HEK293 (cell line): ENCODE data around the gene EFCAB10.

Experiments
- CTCF ChIA-PET: fragments of 350-600 bp; formaldehyde crosslinking; extraction: SDS; loops from one replicate; lab custom pipeline; 2021; ENCODE audit warnings: antibody characterized with exemption; lab: Yijun Ruan, JAX
- POLR2A ChIA-PET: fragments of 300-600 bp; formaldehyde crosslinking; extraction: SDS; loops from one replicate; lab custom pipeline; 2020; ENCODE audit warnings: antibody characterized with exemption, inconsistent platforms; lab: Yijun Ruan, JAX
- H3K27ac ChIP-seq: fragments of 200-500 bp; sonication (Bioruptor generic); 2 replicates; pipeline ENCODE4 v1.5.1; 2014; ENCODE audit warnings: low read depth, low read length, control low read depth, inconsistent platforms; ENCODE audit errors: extremely low read depth
- H3K36me3 ChIP-seq, 2 experiments: fragments of 200-500 bp in 1 of 2; sonication (Bioruptor generic) in 1 of 2; 1 replicate in 1 of 2; 2 replicates in 1 of 2; pipeline ENCODE4 v1.5.1; 2014 to 2017; ENCODE audit warnings: inconsistent platforms in 2 of 2, low read length in 2 of 2; ENCODE audit not compliant: control insufficient read depth in 2 of 2, insufficient read depth in 1 of 2
- H3K4me1 ChIP-seq: fragments of 200-500 bp; sonication (Bioruptor generic); 2 replicates; pipeline ENCODE4 v1.5.1; 2014; ENCODE audit warnings: mild to moderate bottlenecking, low read length, inconsistent platforms; ENCODE audit not compliant: control insufficient read depth, insufficient read depth
- H3K4me3 ChIP-seq: 2 replicates; pipeline ENCODE4 v1.5.1; 2011; ENCODE audit warnings: low read depth, mild to moderate bottlenecking, control low read depth, low read length, moderate library complexity
- H3K9me3 ChIP-seq: fragments of 200-500 bp; sonication (Bioruptor generic); 2 replicates; pipeline ENCODE4 v1.5.1; 2014; ENCODE audit warnings: low read depth, low read length, inconsistent platforms; ENCODE audit not compliant: control insufficient read depth, insufficient read depth
- KLF1 ChIP-seq: fragments of 450-650 bp; formaldehyde crosslinking; IDR thresholded peaks from 2 replicates; pipeline ENCODE4 v1.5.1; 2016; ENCODE audit warnings: missing biosample characterization, missing genetic modification characterization
- KLF16 ChIP-seq: fragments of 450-650 bp; formaldehyde crosslinking; IDR thresholded peaks from 2 replicates; pipeline ENCODE4 v1.5.1; 2017; ENCODE audit warnings: missing biosample characterization, missing genetic modification characterization
- OSR2 ChIP-seq: fragments of 450-650 bp; formaldehyde crosslinking; IDR thresholded peaks from 2 replicates; pipeline ENCODE4 v1.5.1; 2016; ENCODE audit warnings: missing biosample characterization, missing genetic modification characterization
- ZBTB48 ChIP-seq: fragments of 450-650 bp; formaldehyde crosslinking; IDR thresholded peaks from 2 replicates; pipeline ENCODE4 v1.5.1; 2016; ENCODE audit warnings: missing biosample characterization, missing genetic modification characterization
- ZFHX2 ChIP-seq: fragments of 450-650 bp; formaldehyde crosslinking; conservative IDR thresholded peaks from 2 replicates; pipeline ENCODE4 v1.5.1; 2016; ENCODE audit warnings: missing biosample characterization, missing genetic modification characterization
- ZFP3 ChIP-seq: fragments of 450-650 bp; formaldehyde crosslinking; IDR thresholded peaks from 2 replicates; pipeline ENCODE4 v1.5.1; 2016; ENCODE audit warnings: low read depth, missing biosample characterization, missing genetic modification characterization
- ZNF121 ChIP-seq: fragments of 450-650 bp; formaldehyde crosslinking; IDR thresholded peaks from 2 replicates; pipeline ENCODE4 v1.5.1; 2016; ENCODE audit warnings: missing biosample characterization, missing genetic modification characterization
- ZNF133 ChIP-seq: fragments of 450-650 bp; formaldehyde crosslinking; IDR thresholded peaks from 2 replicates; pipeline ENCODE4 v1.5.1; 2016; ENCODE audit warnings: missing biosample characterization, missing genetic modification characterization
- ZNF174 ChIP-seq: fragments of 450-650 bp; formaldehyde crosslinking; IDR thresholded peaks from 2 replicates; pipeline ENCODE4 v1.5.0; 2017; ENCODE audit warnings: missing biosample characterization, mild to moderate bottlenecking, missing genetic modification characterization
- ZNF2 ChIP-seq: fragments of 450-650 bp; formaldehyde crosslinking; IDR thresholded peaks from 2 replicates; pipeline ENCODE4 v1.5.1; 2016; ENCODE audit warnings: missing biosample characterization, missing genetic modification characterization
- ZNF266 ChIP-seq: fragments of 450-650 bp; formaldehyde crosslinking; IDR thresholded peaks from 2 replicates; pipeline ENCODE4 v1.5.1; 2016; ENCODE audit warnings: missing biosample characterization, missing genetic modification characterization, low read depth
- ZNF274 ChIP-seq, 2 experiments: fragments of 200-500 bp in 1 of 2; fragments of 450-650 bp in 1 of 2; sonication (Bioruptor generic) in 1 of 2; formaldehyde crosslinking in 1 of 2; IDR thresholded peaks; 2 replicates each; pipeline versions ENCODE4 v1.5.1 to v1.6.1; 2014 to 2016; ENCODE audit warnings: borderline replicate concordance in 1 of 2, inconsistent platforms in 1 of 2, low read length in 1 of 2, missing biosample characterization in 1 of 2, missing genetic modification characterization in 1 of 2
- ZNF366 ChIP-seq: fragments of 450-650 bp; formaldehyde crosslinking; conservative IDR thresholded peaks from 2 replicates; pipeline ENCODE4 v1.5.1; 2016; ENCODE audit warnings: missing biosample characterization, missing genetic modification characterization
- ZNF521 ChIP-seq: fragments of 450-650 bp; formaldehyde crosslinking; IDR thresholded peaks from 2 replicates; pipeline ENCODE4 v1.5.1; 2017; ENCODE audit warnings: missing biosample characterization, mild to moderate bottlenecking, missing genetic modification characterization
- ZNF558 ChIP-seq: fragments of 450-650 bp; formaldehyde crosslinking; IDR thresholded peaks from 2 replicates; pipeline ENCODE4 v1.5.1; 2016; ENCODE audit warnings: missing biosample characterization, missing genetic modification characterization
- ZNF561 ChIP-seq: fragments of 450-650 bp; IDR thresholded peaks from 2 replicates; pipeline ENCODE4 v1.5.1; 2018; ENCODE audit warnings: missing biosample characterization, missing genetic modification characterization, borderline replicate concordance
- ZNF701 ChIP-seq: fragments of 450-650 bp; formaldehyde crosslinking; IDR thresholded peaks from 2 replicates; pipeline ENCODE4 v1.5.1; 2016; ENCODE audit warnings: missing biosample characterization, missing genetic modification characterization
- ZNF707 ChIP-seq: fragments of 450-650 bp; formaldehyde crosslinking; IDR thresholded peaks from 2 replicates; pipeline ENCODE4 v1.5.1; 2016; ENCODE audit warnings: missing biosample characterization, missing genetic modification characterization
- ZNF777 ChIP-seq: fragments of 450-650 bp; formaldehyde crosslinking; IDR thresholded peaks from 2 replicates; pipeline ENCODE4 v1.5.1; 2017; ENCODE audit warnings: missing biosample characterization, missing genetic modification characterization, borderline replicate concordance
- ZNF785 ChIP-seq: fragments of 450-650 bp; formaldehyde crosslinking; IDR thresholded peaks from 2 replicates; pipeline ENCODE4 v1.5.1; 2016; ENCODE audit warnings: missing biosample characterization, missing genetic modification characterization
- ZNF837 ChIP-seq: fragments of 450-650 bp; formaldehyde crosslinking; IDR thresholded peaks from 2 replicates; pipeline ENCODE4 v1.5.1; 2016; ENCODE audit warnings: missing biosample characterization, missing genetic modification characterization
- ZSCAN23 ChIP-seq: fragments of 450-650 bp; formaldehyde crosslinking; IDR thresholded peaks from 2 replicates; pipeline ENCODE4 v1.5.1; 2016; ENCODE audit warnings: missing biosample characterization, missing genetic modification characterization
- TF ChIP-seq, protein P1 (sequence below): fragments of 450-650 bp; formaldehyde crosslinking; IDR thresholded peaks from 2 replicates; pipeline ENCODE4 v1.5.1; 2016; ENCODE audit warnings: missing biosample characterization, missing genetic modification characterization
- TF ChIP-seq, protein P2 (sequence below): fragments of 450-650 bp; formaldehyde crosslinking; IDR thresholded peaks from 2 replicates; pipeline ENCODE4 v1.5.1; 2017; ENCODE audit warnings: missing biosample characterization, missing genetic modification characterization
- TF ChIP-seq, protein P3 (sequence below): fragments of 450-650 bp; formaldehyde crosslinking; IDR thresholded peaks from 2 replicates; pipeline ENCODE4; 2016; ENCODE audit warnings: missing biosample characterization, missing genetic modification characterization
- TF ChIP-seq, protein P4 (sequence below): fragments of 450-650 bp; IDR thresholded peaks from 2 replicates; pipeline ENCODE4 v1.5.1; 2018; ENCODE audit warnings: missing biosample characterization, mild to moderate bottlenecking, missing genetic modification characterization
- TF ChIP-seq, protein P5 (sequence below): fragments of 450-650 bp; formaldehyde crosslinking; IDR thresholded peaks from 2 replicates; pipeline ENCODE4 v1.5.1; 2016; ENCODE audit warnings: missing biosample characterization, missing genetic modification characterization

Gene EFCAB10

DNA sequence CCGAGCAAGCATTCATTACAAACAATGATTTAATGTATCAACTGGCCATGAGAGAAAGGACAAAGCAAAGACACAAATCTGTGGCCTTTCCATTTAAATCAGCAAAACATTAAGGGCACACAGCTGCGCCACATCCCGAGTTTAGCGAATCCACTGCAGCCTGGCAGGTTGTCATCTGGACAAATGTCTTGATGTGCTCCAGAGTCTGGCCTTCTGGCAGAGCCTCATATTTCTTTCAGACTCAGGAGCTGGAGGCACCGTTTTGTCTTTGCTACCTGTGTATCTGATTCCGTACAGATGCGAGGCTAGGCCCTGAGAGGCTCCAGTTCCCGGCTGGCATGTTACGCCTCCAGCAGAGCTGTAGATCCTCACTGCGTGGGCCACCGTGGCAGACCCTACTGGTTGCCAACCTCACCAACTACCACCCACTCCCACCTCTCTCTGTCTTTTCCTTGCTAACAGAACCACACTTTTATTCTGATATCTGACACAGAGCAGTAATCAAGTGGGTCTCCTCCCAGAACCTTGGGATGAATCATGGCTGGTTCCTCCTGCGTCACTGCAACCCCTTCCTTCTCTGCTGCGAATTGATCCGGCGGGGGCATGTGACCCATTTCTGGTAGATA lies 40.9 kb upstream of the EFCAB10 start:
- H3K9me3 ChIP-seq: no peaks in the 10 kb centered on the region
- no peak overlapping the region for H3K4me3 ChIP-seq
- H3K36me3 ChIP-seq: no peaks in the 10 kb centered on the region
- H3K4me1 ChIP-seq: no peaks in the 10 kb centered on the region
- CTCF ChIA-PET: no interaction called here
- H3K27ac ChIP-seq: no peak overlapping the region
- POLR2A ChIA-PET: no interaction called here
- TF ChIP-seq ZNF174 (tag by site-specific recombination) (no peak), ZNF701 (tag by site-specific recombination) (no peak), ZNF785 (tag by site-specific recombination) (no peak), OSR2 (tag by site-specific recombination) (no peak), ZNF266 (tag by site-specific recombination) (no peak), ZNF521 (tag by site-specific recombination) (no peak), ZNF2 (tag by site-specific recombination) (no peak)
- TF ChIP-seq, protein P1, sequence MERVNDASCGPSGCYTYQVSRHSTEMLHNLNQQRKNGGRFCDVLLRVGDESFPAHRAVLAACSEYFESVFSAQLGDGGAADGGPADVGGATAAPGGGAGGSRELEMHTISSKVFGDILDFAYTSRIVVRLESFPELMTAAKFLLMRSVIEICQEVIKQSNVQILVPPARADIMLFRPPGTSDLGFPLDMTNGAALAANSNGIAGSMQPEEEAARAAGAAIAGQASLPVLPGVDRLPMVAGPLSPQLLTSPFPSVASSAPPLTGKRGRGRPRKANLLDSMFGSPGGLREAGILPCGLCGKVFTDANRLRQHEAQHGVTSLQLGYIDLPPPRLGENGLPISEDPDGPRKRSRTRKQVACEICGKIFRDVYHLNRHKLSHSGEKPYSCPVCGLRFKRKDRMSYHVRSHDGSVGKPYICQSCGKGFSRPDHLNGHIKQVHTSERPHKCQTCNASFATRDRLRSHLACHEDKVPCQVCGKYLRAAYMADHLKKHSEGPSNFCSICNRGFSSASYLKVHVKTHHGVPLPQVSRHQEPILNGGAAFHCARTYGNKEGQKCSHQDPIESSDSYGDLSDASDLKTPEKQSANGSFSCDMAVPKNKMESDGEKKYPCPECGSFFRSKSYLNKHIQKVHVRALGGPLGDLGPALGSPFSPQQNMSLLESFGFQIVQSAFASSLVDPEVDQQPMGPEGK (tag by site-specific recombination): no peak
- TF ChIP-seq, protein P2, sequence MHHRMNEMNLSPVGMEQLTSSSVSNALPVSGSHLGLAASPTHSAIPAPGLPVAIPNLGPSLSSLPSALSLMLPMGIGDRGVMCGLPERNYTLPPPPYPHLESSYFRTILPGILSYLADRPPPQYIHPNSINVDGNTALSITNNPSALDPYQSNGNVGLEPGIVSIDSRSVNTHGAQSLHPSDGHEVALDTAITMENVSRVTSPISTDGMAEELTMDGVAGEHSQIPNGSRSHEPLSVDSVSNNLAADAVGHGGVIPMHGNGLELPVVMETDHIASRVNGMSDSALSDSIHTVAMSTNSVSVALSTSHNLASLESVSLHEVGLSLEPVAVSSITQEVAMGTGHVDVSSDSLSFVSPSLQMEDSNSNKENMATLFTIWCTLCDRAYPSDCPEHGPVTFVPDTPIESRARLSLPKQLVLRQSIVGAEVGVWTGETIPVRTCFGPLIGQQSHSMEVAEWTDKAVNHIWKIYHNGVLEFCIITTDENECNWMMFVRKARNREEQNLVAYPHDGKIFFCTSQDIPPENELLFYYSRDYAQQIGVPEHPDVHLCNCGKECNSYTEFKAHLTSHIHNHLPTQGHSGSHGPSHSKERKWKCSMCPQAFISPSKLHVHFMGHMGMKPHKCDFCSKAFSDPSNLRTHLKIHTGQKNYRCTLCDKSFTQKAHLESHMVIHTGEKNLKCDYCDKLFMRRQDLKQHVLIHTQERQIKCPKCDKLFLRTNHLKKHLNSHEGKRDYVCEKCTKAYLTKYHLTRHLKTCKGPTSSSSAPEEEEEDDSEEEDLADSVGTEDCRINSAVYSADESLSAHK (tag by site-specific recombination): no peak
- TF ChIP-seq, protein P3, sequence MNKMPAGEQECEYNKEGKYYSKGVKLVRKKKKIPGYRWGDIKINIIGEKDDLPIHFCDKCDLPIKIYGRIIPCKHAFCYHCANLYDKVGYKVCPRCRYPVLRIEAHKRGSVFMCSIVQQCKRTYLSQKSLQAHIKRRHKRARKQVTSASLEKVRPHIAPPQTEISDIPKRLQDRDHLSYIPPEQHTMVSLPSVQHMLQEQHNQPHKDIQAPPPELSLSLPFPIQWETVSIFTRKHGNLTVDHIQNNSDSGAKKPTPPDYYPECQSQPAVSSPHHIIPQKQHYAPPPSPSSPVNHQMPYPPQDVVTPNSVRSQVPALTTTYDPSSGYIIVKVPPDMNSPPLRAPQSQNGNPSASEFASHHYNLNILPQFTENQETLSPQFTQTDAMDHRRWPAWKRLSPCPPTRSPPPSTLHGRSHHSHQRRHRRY (tag by site-specific recombination): no peak

DNA sequence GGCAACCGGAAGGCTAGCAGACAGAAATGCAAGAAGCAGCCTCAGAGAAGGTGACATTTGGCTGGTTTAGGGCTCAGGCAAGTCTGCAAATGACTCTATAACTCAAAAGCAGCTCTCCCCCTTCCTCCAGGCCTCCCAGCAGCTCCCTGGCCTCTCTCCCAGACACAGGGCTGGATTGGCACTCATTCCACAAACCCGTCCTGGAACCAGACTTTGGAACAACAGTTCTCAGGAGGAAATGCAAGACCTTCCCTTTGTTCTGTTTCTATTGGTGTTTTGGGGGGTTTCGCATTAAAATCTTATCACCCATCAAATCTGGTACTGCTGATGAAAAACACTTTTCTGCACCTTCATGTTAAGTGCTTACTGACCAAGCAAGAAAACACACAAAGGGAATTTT lies 40.3 kb upstream of the EFCAB10 start:
- ChIA-PET POLR2A (no interaction called here), CTCF (no interaction called here)
- TF ChIP-seq KLF16 (tag by site-specific recombination) (no peak), ZBTB48 (tag by site-specific recombination) (no peak), ZNF561 (tag by site-specific recombination) (no peak), ZNF777 (no peak), ZNF558 (tag by site-specific recombination) (no peak), ZNF837 (tag by site-specific recombination) (no peak), ZFP3 (tag by site-specific recombination) (no peak), ZNF121 (tag by site-specific recombination) (no peak), ZFHX2 (tag by site-specific recombination) (no peak), ZNF133 (tag by site-specific recombination) (no peak), ZNF366 (tag by site-specific recombination) (no peak), KLF1 (tag by site-specific recombination) (no peak), ZSCAN23 (tag by site-specific recombination) (no peak), ZNF274 (IDR thresholded peaks at IDR 0.05; ENCODE audit: low read length) (no peak), ZNF274 (tag by site-specific recombination; IDR thresholded peaks at IDR 0.05; ENCODE audit: borderline replicate concordance) (no peak), ZNF707 (no peak)
- TF ChIP-seq, protein P4, sequence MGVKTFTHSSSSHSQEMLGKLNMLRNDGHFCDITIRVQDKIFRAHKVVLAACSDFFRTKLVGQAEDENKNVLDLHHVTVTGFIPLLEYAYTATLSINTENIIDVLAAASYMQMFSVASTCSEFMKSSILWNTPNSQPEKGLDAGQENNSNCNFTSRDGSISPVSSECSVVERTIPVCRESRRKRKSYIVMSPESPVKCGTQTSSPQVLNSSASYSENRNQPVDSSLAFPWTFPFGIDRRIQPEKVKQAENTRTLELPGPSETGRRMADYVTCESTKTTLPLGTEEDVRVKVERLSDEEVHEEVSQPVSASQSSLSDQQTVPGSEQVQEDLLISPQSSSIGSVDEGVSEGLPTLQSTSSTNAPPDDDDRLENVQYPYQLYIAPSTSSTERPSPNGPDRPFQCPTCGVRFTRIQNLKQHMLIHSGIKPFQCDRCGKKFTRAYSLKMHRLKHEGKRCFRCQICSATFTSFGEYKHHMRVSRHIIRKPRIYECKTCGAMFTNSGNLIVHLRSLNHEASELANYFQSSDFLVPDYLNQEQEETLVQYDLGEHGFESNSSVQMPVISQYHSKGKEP (tag by site-specific recombination): no peak
- TF ChIP-seq, protein P5, sequence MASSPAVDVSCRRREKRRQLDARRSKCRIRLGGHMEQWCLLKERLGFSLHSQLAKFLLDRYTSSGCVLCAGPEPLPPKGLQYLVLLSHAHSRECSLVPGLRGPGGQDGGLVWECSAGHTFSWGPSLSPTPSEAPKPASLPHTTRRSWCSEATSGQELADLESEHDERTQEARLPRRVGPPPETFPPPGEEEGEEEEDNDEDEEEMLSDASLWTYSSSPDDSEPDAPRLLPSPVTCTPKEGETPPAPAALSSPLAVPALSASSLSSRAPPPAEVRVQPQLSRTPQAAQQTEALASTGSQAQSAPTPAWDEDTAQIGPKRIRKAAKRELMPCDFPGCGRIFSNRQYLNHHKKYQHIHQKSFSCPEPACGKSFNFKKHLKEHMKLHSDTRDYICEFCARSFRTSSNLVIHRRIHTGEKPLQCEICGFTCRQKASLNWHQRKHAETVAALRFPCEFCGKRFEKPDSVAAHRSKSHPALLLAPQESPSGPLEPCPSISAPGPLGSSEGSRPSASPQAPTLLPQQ (tag by site-specific recombination): no peak

More for the DNA sequence above, 40.3 kb upstream of the EFCAB10 start:
- Histone ChIP-seq H3K27ac (no peak overlapping the region), H3K4me1 (no peaks in the 10 kb centered on the region), H3K4me3 (no peak overlapping the region), H3K36me3 (no peaks in the 10 kb centered on the region), H3K9me3 (no peaks in the 10 kb centered on the region)
